Endothelial cell of umbilical vein (primary cell): Measurements from ENCODE around the gene KIAA0930.

Experiments
- EZH2 ChIP-seq: IDR thresholded peaks from 2 replicates; pipeline ENCODE4 v1.6.1; 2012; ENCODE audit warnings: borderline replicate concordance, low read depth, mild to moderate bottlenecking, moderate library complexity, low read length, inconsistent platforms; ENCODE audit not compliant: severe bottlenecking
- GATA2 ChIP-seq: IDR thresholded peaks from 2 replicates; pipeline ENCODE4 v1.7.0; 2011; ENCODE audit warnings: low read depth, mild to moderate bottlenecking, moderate library complexity, mixed read lengths, low read length; ENCODE audit not compliant: insufficient read length, insufficient read depth
- MYC ChIP-seq: IDR thresholded peaks from one replicate; pipeline ENCODE4 v1.6.1; 2011; ENCODE audit warnings: mild to moderate bottlenecking, low read depth, low read length
- POLR2A ChIP-seq: IDR thresholded peaks from 2 replicates; pipeline ENCODE4 v1.6.1; 2012; ENCODE audit warnings: low read depth, mild to moderate bottlenecking, control low read depth, low read length
- POLR2AphosphoS5 ChIP-seq: IDR thresholded peaks from 2 replicates; pipeline ENCODE4 v1.6.1; 2012; ENCODE audit warnings: low read depth, mild to moderate bottlenecking, control low read depth, low read length, moderate library complexity; ENCODE audit not compliant: insufficient read depth
- TF ChIP-seq, protein P1 (sequence below), 2 donors: IDR thresholded peaks; 1 replicate in 1 of 2; 2 replicates in 1 of 2; pipeline ENCODE4 v1.5.1; 2011; ENCODE audit warnings: low read length in 2 of 2, mild to moderate bottlenecking in 2 of 2, moderate library complexity in 2 of 2, control low read depth in 1 of 2, inconsistent platforms in 1 of 2, low read depth in 1 of 2; ENCODE audit not compliant: insufficient read depth in 1 of 2; ENCODE audit errors: extremely low read depth in 1 of 2

- TF ChIP-seq, protein P1, sequence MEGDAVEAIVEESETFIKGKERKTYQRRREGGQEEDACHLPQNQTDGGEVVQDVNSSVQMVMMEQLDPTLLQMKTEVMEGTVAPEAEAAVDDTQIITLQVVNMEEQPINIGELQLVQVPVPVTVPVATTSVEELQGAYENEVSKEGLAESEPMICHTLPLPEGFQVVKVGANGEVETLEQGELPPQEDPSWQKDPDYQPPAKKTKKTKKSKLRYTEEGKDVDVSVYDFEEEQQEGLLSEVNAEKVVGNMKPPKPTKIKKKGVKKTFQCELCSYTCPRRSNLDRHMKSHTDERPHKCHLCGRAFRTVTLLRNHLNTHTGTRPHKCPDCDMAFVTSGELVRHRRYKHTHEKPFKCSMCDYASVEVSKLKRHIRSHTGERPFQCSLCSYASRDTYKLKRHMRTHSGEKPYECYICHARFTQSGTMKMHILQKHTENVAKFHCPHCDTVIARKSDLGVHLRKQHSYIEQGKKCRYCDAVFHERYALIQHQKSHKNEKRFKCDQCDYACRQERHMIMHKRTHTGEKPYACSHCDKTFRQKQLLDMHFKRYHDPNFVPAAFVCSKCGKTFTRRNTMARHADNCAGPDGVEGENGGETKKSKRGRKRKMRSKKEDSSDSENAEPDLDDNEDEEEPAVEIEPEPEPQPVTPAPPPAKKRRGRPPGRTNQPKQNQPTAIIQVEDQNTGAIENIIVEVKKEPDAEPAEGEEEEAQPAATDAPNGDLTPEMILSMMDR (IDR thresholded peaks at IDR 0.05; ENCODE audit: extremely low read depth in 1 of 2, insufficient read depth in 1 of 2, low read depth in 1 of 2, low read length in 2 of 2) = no peak
- TF ChIP-seq POLR2A (no peak), POLR2AphosphoS5 (no peak), EZH2 (no peak), MYC (no peak), GATA2 (no peak)
Observed at GRCh38 chr22:45248832-45249561, 8.3 kb upstream of the KIAA0930 start.
